Heart left ventricle (tissue), 16 donors: Measurements from ENCODE around the gene AJAP1. TPM values are rescaled to one million over a fixed set of nuclear protein-coding genes. Genes with fewer than 3 reads are reported as not detected.

Experiments used
- ATAC-seq, 4 donors: fragments of 200-7000 bp; cut with Tn5 transposase; one replicate each; pipeline ENCODE4 v1.9.1; 2020 to 2022; ENCODE audit warnings: moderate library complexity in 4 of 4, mild to moderate bottlenecking in 3 of 4, moderate number of reproducible peaks in 1 of 4
- DNase-seq, 5 donors: peaks; one replicate each; pipeline ENCODE4 v3.0.0-alpha.2; 2020
- H3K27ac ChIP-seq, 12 donors: fragments of 200-600 bp; sonication (generic) in 4 of 12; one replicate each; pipeline versions ENCODE4 v1.5.0 to v1.8.0; 2016 to 2022; ENCODE audit warnings: mild to moderate bottlenecking in 2 of 12
- H3K27me3 ChIP-seq, 9 donors: fragments of 200-600 bp; sonication (generic) in 2 of 9; one replicate each; pipeline versions ENCODE4 v1.5.1 to v1.8.0; 2016 to 2022; ENCODE audit warnings: mild to moderate bottlenecking in 3 of 9
- H3K36me3 ChIP-seq, 9 donors: fragments of 200-600 bp; sonication (generic) in 2 of 9; one replicate each; pipeline versions ENCODE4 v1.5.0 to v1.8.0; 2018 to 2022; ENCODE audit warnings: mild to moderate bottlenecking in 2 of 9
- H3K4me1 ChIP-seq, 12 donors: fragments of 200-600 bp; sonication (generic) in 4 of 12; one replicate each; pipeline versions ENCODE4 v1.5.0 to v1.8.0; 2016 to 2022; ENCODE audit warnings: mild to moderate bottlenecking in 3 of 12
- H3K4me3 ChIP-seq, 12 donors: fragments of 200-600 bp; sonication (generic) in 4 of 12; one replicate each; pipeline versions ENCODE4 v1.5.0 to v1.8.0; 2017 to 2022; ENCODE audit warnings: mild to moderate bottlenecking in 9 of 12, moderate library complexity in 4 of 12
- H3K9me3 ChIP-seq, 12 donors: fragments of 200-600 bp; sonication (generic) in 4 of 12; one replicate each; pipeline versions ENCODE4 v1.5.0 to v1.8.0; 2016 to 2022; ENCODE audit warnings: mild to moderate bottlenecking in 1 of 12
- POLR2A ChIP-seq, 2 donors: fragments of 450-650 bp; IDR thresholded peaks; one replicate each; pipeline ENCODE4 v1.6.1; 2017; ENCODE audit warnings: antibody characterized with exemption in 2 of 2, mild to moderate bottlenecking in 2 of 2, moderate library complexity in 2 of 2
- WGBS, 4 donors: extraction: QIAGEN DNeasy Blood & Tissue Kit in 2 of 4; methylation state at CpG; one replicate each; pipeline versions ENCODE4 v1.1.5 to v1.1.7; 2013 to 2018; 5-methylcytosine and 5-hydroxymethylcytosine counted together
- intact Hi-C, 10 donors: fragments of 100-400 bp; cut with DNase I; formaldehyde crosslinking; loops; one replicate each; pipeline versions ENCODE4 v1.11.1 to v1.14.2; 2022
- polyA plus RNA-seq, 2 donors: library from polyadenylated mRNA; stranded (reverse); fragments of 200-250 nt; gene quantifications; one replicate each; pipeline ENCODE4 v1.2.3, GENCODE V29; 2013
- total RNA-seq, 9 donors: library from RNA; depleted of rRNA in 2 of 9; stranded (reverse); fragments of >200 nt in 2 of 9; fragmentation: NEBNext Ultra II Directional in 3 of 9; extraction: Animal tissue kit (Norgen Biotek cat#: 25700) in 3 of 9; gene quantifications; one replicate each; pipeline versions ENCODE4 v1.1.0 to v1.2.4, GENCODE V29; 2016 to 2023
- TF ChIP-seq, protein P1 (sequence below), 12 donors: fragments of 200-600 bp; sonication (generic) in 4 of 12; IDR thresholded peaks; one replicate each; pipeline versions ENCODE4 v1.5.0 to v1.8.0; 2018 to 2022; ENCODE audit warnings: antibody characterized with exemption in 12 of 12, mild to moderate bottlenecking in 5 of 12
- donor health status: ischemic (EF 13 %, LVEDD 7.1; RV severe dilation, severe dysfunction).
- donor health status: healthy with polysubstance abuse.
- donor health status: DM: no; HTN: yes; CAD: no.
- donor health status: DM: no; HTN: no; CAD: no.
- donor health status: ischemic (EF 25% LVEDD 6.9; RV normal size, moderate dysfunction).
- donor health status: ischemic (EF 25% LVEDD 5.7; RV mildly dilated, moderate dysfunction).
- donor health status: healthy.
- donor health status: DM: yes; HTN: yes; CAD: no.
- donor health status: ischemic (EF 35%, LVEDD 5.7; RV mildly dilated, moderate dysfunction).
- donor health status: nonischemic (EF 11% LVEDD 7.7; RV severe dilation, severe dysfunction).
- donor health status: DM: yes; HTN: yes; CAD: no.
- donor health status: PGD.
- donor health status: ischemic (EF 29% LVEDD 5.4; RV normal size, mild dysfunction).
- donor health status: nonischemic (EF 23%, LVEDD 6.1; RV moderate dilation, normal function).

The AJAP1 gene
- total and polyA plus RNA-seq, 11 donors = 0.01 to 0.67 (median 0.07) TPM; not detected in 2

DNA sequence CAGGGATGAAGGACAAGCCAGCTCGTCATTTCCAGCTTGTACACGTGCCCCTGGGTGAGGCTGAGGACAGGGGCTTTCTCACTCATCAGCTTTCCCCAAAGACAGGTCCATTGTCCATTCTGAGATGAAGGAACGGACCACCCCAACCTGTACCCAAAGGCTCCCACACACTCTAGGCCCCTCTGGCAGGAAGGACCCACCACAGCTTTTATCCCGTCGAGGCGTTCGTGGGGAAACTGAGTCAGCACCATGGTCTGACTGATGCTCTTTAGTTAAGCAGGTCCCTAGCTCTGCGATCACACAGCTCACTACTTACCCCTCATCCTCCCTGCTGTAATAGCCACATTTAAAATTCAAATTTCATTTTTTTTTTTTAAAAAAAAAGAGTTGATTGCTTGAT, 117.3 kb downstream of the AJAP1 start:
- intact Hi-C loops = no loop called here
- Histone ChIP-seq H3K4me1 (no peaks in the 10 kb centered on the region), H3K4me3 (no peak overlapping the region), H3K36me3 (no peaks in the 10 kb centered on the region), H3K9me3 (no peaks in the 10 kb centered on the region), H3K27ac (no peak overlapping the region), H3K27me3 (peaks cover 0 to 20% (median 3%) of the 10 kb centered on the region in 9 donors)
- DNase-seq (no peak), ATAC-seq (no peak)
- TF ChIP-seq, protein P1, sequence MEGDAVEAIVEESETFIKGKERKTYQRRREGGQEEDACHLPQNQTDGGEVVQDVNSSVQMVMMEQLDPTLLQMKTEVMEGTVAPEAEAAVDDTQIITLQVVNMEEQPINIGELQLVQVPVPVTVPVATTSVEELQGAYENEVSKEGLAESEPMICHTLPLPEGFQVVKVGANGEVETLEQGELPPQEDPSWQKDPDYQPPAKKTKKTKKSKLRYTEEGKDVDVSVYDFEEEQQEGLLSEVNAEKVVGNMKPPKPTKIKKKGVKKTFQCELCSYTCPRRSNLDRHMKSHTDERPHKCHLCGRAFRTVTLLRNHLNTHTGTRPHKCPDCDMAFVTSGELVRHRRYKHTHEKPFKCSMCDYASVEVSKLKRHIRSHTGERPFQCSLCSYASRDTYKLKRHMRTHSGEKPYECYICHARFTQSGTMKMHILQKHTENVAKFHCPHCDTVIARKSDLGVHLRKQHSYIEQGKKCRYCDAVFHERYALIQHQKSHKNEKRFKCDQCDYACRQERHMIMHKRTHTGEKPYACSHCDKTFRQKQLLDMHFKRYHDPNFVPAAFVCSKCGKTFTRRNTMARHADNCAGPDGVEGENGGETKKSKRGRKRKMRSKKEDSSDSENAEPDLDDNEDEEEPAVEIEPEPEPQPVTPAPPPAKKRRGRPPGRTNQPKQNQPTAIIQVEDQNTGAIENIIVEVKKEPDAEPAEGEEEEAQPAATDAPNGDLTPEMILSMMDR (IDR thresholded peaks at IDR 0.05) = no peak
- no peak for TF ChIP-seq POLR2A (IDR thresholded peaks at IDR 0.05)
- WGBS, 4 donors = 73 to 80% (median 76%) methylated on average over 8 of the region's 8 CpGs

GRCh38 chr1:4772294-4773010, 118.0 kb downstream of the AJAP1 start:
- peaks cover 0 to 20% (median 3%) of the 10 kb centered on the region in 9 donors for H3K27me3 ChIP-seq
- no peak overlapping the region for H3K4me3 ChIP-seq
- WGBS, 4 donors = 77 to 87% (median 78%) methylated on average over 31 to 37 of the region's 37 CpGs
- no peak for DNase-seq
- H3K9me3 ChIP-seq = no peaks in the 10 kb centered on the region
- TF ChIP-seq POLR2A (IDR thresholded peaks at IDR 0.05) = no peak
- TF ChIP-seq, protein P1 (IDR thresholded peaks at IDR 0.05) = no peak
- H3K4me1 ChIP-seq = no peaks in the 10 kb centered on the region
- intact Hi-C loops = no loop called here
- no peak overlapping the region for H3K27ac ChIP-seq
- ATAC-seq = no peak
- H3K36me3 ChIP-seq = no peaks in the 10 kb centered on the region

- Histone ChIP-seq H3K27ac (no peak overlapping the region), H3K4me3 (no peak overlapping the region), H3K4me1 (peaks cover 0 to 4% (median 0%) of the 10 kb centered on the region in 12 donors), H3K27me3 (peaks cover 0 to 17% (median 3%) of the 10 kb centered on the region in 9 donors), H3K36me3 (no peaks in the 10 kb centered on the region), H3K9me3 (no peaks in the 10 kb centered on the region)
- TF ChIP-seq POLR2A (IDR thresholded peaks at IDR 0.05) = no peak
- TF ChIP-seq, protein P1 (IDR thresholded peaks at IDR 0.05) = no peak
- 56 to 68% (median 66%) methylated on average over 7 of the region's 7 CpGs for whole genome bisulfite sequencing, 4 donors
- intact Hi-C loops = no loop called here
- no peak for DNase-seq
- no peak for ATAC-seq
These were observed 118.8 kb downstream of the AJAP1 start for GRCh38 chr1:4773226-4773625.

DNA sequence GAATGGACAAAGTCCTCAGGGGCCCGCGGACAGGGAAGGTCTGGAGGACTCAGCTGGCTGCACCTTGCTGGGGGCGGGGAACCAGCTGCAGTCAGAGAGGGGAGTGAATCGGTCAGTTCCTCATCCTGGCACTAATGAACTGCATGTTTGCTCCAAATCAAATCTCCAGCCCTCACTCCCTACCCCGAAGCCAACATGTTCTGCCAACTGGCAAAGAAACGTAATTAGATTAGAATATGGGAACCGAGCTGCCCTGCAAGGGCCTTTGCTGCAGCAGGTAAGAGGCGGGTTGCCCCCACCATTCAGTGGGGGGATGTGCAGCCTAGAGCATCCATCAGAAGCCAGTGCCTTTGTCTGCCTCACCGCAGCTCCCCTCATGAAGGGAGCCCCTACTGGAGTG, 121.1 kb downstream of the AJAP1 start:
- Histone ChIP-seq H3K36me3 (no peaks in the 10 kb centered on the region), H3K9me3 (no peaks in the 10 kb centered on the region), H3K27ac (no peak overlapping the region), H3K4me3 (no peak overlapping the region), H3K27me3 (peaks cover 0 to 14% (median 0%) of the 10 kb centered on the region in 9 donors), H3K4me1 (peaks cover 0 to 7% (median 0%) of the 10 kb centered on the region in 12 donors)
- WGBS, 4 donors = 73 to 83% (median 76%) methylated on average over 9 of the region's 9 CpGs
- TF ChIP-seq POLR2A (IDR thresholded peaks at IDR 0.05) = no peak
- TF ChIP-seq, protein P1 (IDR thresholded peaks at IDR 0.05) = no peak
- ATAC-seq (no peak), DNase-seq (no peak)
- intact Hi-C loops = no loop called here
